Vagina (tissue), 2 donors: ENCODE results near the gene GPRC5D.

ENCODE experiments used
- CTCF ChIP-seq, 3 experiments: fragments of 450-650 bp in 2 of 3; fragments of 200-600 bp in 1 of 3; sonication (generic) in 1 of 3; IDR thresholded peaks; one replicate each; pipeline ENCODE4 v1.5.1; 2017 to 2019; ENCODE audit warnings: antibody characterized with exemption in 3 of 3, mild to moderate bottlenecking in 2 of 3, moderate library complexity in 2 of 3
- POLR2A ChIP-seq, 2 donors: fragments of 450-650 bp; IDR thresholded peaks; one replicate each; pipeline ENCODE4 v1.6.1; 2017; ENCODE audit warnings: antibody characterized with exemption in 2 of 2, mild to moderate bottlenecking in 2 of 2, moderate library complexity in 2 of 2

GRCh38 chr12:12896260-12896659 lies 55.7 kb downstream of the GPRC5D start:
- TF ChIP-seq CTCF (IDR thresholded peaks at IDR 0.05) = no peak
- TF ChIP-seq POLR2A (IDR thresholded peaks at IDR 0.05) = no peak
